Peyer's patch (tissue), 4 donors: ENCODE measurements around the gene SEMA3D. TPM values are rescaled to one million over a fixed set of nuclear protein-coding genes. Genes with fewer than 3 reads are reported as not detected.

Experiments used
- DNase-seq, 3 donors: peaks; one replicate each; pipeline ENCODE4 v3.0.0-alpha.2; 2017 to 2019
- H3K27ac ChIP-seq, 4 donors: fragments of 200-600 bp; sonication (generic); one replicate each; pipeline ENCODE4 v1.5.1; 2016 to 2019
- H3K27me3 ChIP-seq, 2 donors: fragments of 200-600 bp; sonication (generic); one replicate each; pipeline ENCODE4 v1.5.1; 2019
- H3K36me3 ChIP-seq, 3 donors: fragments of 200-600 bp; sonication (generic); one replicate each; pipeline ENCODE4 v1.5.1; 2016 to 2019
- H3K4me1 ChIP-seq, 4 donors: fragments of 200-600 bp; sonication (generic); one replicate each; pipeline ENCODE4 v1.5.1; 2016 to 2019
- H3K4me3 ChIP-seq, 4 donors: fragments of 200-600 bp; sonication (generic); 1 replicate in 3 of 4; 2 replicates in 1 of 4; pipeline ENCODE4 v1.5.1; 2016 to 2019; ENCODE audit warnings: mild to moderate bottlenecking in 1 of 4
- H3K9me3 ChIP-seq, 4 donors: fragments of 200-600 bp; sonication (generic); one replicate each; pipeline ENCODE4 v1.5.1; 2016 to 2019; ENCODE audit warnings: mild to moderate bottlenecking in 1 of 4
- CTCF ChIP-seq, 6 experiments: fragments of 450-650 bp in 4 of 6; fragments of 200-600 bp in 2 of 6; sonication (generic) in 1 of 6; IDR thresholded peaks; one replicate each; pipeline ENCODE4 v1.5.1; 2017 to 2019; ENCODE audit warnings: antibody characterized with exemption in 6 of 6, mild to moderate bottlenecking in 3 of 6, moderate library complexity in 1 of 6
- POLR2A ChIP-seq, 2 donors: fragments of 450-650 bp; IDR thresholded peaks; one replicate each; pipeline ENCODE4 v1.5.1; 2017; ENCODE audit warnings: antibody characterized with exemption in 2 of 2, mild to moderate bottlenecking in 2 of 2, moderate library complexity in 2 of 2
- total RNA-seq, 4 donors: library from RNA; depleted of rRNA; stranded (reverse); fragments of >200 nt; gene quantifications; one replicate each; pipeline ENCODE4 v1.1.0, GENCODE V29; 2016

SEMA3D gene
- total RNA-seq, 4 donors from 2014 or later = 4.5 to 7.6 (median 6.5) TPM

- Histone ChIP-seq H3K27me3 (no peaks in the 10 kb centered on the region), H3K4me3 (no peak overlapping the region), H3K27ac (no peak overlapping the region), H3K9me3 (no peaks in the 10 kb centered on the region), H3K4me1 (no peaks in the 10 kb centered on the region), H3K36me3 (no peaks in the 10 kb centered on the region)
- no peak for DNase-seq
- no peak for TF ChIP-seq POLR2A (IDR thresholded peaks at IDR 0.05)
- no peak for TF ChIP-seq CTCF (IDR thresholded peaks at IDR 0.05)
These were observed 115.8 kb downstream of the SEMA3D start for GRCh38 chr7:85070967-85071628.

- TF ChIP-seq POLR2A (IDR thresholded peaks at IDR 0.05) (no peak), CTCF (IDR thresholded peaks at IDR 0.05) (no peak)
- Histone ChIP-seq H3K9me3 (no peaks in the 10 kb centered on the region), H3K4me1 (no peaks in the 10 kb centered on the region), H3K36me3 (no peaks in the 10 kb centered on the region), H3K27ac (no peak overlapping the region), H3K27me3 (no peaks in the 10 kb centered on the region), H3K4me3 (no peak overlapping the region)
- no peak for DNase-seq
These were observed 118.1 kb downstream of the SEMA3D start for GRCh38 chr7:85068799-85069198.

DNA sequence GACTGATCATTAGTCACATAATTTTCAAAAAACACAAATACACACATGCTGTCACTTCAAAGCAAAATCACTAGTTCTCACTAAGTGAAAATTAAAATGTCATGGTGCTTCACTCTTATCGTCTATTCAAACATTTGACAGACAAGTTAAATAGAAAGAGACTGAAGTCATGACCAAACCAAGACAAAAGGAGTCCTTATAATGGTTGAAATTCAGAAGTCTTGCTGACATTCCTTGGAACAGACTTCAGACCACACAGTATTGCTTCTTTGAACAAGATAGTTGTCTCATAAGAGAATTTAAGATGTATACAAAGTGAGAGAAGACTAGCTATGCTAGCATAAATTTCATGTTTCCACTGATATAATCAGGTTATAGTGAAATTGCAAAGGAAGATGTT, 119.5 kb downstream of the SEMA3D start:
- no peak for DNase-seq
- no peaks in the 10 kb centered on the region for H3K27me3 ChIP-seq
- no peaks in the 10 kb centered on the region for H3K9me3 ChIP-seq
- no peak overlapping the region for H3K27ac ChIP-seq
- no peaks in the 10 kb centered on the region for H3K4me1 ChIP-seq
- TF ChIP-seq POLR2A (IDR thresholded peaks at IDR 0.05) = no peak
- no peak for TF ChIP-seq CTCF (IDR thresholded peaks at IDR 0.05)
- H3K4me3 ChIP-seq = no peak overlapping the region
- no peaks in the 10 kb centered on the region for H3K36me3 ChIP-seq

- TF ChIP-seq CTCF (IDR thresholded peaks at IDR 0.05) (no peak), POLR2A (IDR thresholded peaks at IDR 0.05) (no peak)
- H3K27me3 ChIP-seq = no peaks in the 10 kb centered on the region
- H3K4me1 ChIP-seq = no peaks in the 10 kb centered on the region
- H3K9me3 ChIP-seq = no peaks in the 10 kb centered on the region
- no peaks in the 10 kb centered on the region for H3K36me3 ChIP-seq
- H3K27ac ChIP-seq = no peak overlapping the region
- DNase-seq = no peak
- H3K4me3 ChIP-seq = no peak overlapping the region
These were observed 120.9 kb downstream of the SEMA3D start for GRCh38 chr7:85065888-85066485.

DNA sequence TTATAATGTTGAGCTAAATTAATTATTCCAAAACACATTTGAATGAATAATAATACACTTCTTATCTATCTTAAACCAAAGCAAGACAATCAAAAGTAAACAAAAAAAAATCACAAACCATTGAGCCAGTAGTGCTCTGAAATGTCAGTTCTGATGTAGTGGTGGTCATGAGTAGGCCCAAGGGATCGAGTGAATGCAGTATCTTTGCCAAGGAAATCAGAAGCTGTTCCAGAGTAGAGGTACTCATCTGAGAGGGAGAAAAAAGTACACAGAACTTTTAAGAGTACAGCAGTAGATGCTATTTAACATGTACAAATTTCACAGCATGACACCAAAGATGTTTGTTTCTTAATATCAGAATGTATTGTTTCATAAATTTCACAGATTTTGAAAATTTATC, 121.5 kb downstream of the SEMA3D start:
- Histone ChIP-seq H3K9me3 (no peaks in the 10 kb centered on the region), H3K27me3 (no peaks in the 10 kb centered on the region), H3K4me3 (no peak overlapping the region), H3K27ac (no peak overlapping the region), H3K4me1 (no peaks in the 10 kb centered on the region), H3K36me3 (no peaks in the 10 kb centered on the region)
- no peak for TF ChIP-seq CTCF (IDR thresholded peaks at IDR 0.05)
- TF ChIP-seq POLR2A (IDR thresholded peaks at IDR 0.05) = no peak
- no peak for DNase-seq
